Femur (tissue), 1 donor: Measurements from ENCODE around the gene GRM5.

Experiments used
- DNase-seq: peaks from one replicate; pipeline ENCODE4 v3.0.0-alpha.2; 2017

Gene GRM5

DNA sequence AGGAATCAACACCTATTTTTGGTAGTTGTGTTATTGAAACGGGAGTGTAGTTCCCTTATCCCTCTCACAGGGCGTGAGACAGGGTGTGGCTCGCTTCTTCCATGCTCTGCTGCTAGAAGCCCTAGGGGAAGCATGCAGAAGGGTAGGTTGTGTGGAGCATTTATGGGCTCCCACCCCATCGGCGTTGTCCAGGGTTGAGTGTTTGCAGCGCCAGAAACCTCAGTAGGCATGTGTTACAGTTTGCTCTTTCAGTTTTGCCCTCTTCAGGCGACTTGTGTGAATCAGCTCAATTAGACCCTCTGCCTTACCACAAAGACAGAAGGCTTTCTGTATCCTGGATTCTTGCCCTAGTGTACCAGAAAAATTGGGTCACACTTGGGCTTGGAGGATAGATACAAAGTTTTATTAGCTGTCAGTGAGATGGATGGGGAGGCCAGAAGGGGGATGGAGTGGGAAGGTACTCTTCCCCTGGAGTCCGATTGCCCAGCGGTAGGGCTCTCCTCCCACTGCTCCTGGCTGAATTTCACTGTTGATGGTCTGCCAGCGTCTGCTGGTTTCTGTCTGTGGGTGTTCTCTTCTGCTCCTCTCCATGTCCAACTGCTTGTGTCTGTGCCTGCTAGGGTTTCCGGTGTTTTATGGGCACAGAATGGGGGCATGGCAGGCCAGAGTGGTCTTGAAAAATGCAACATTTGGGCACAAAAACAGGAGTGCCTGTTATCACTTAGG lies 369.9 kb downstream of the GRM5 start:
- peak; percentile 20 for DNase-seq

GRCh38 chr11:88692306-88693086 lies 373.3 kb downstream of the GRM5 start:
- no peak for DNase-seq

GRCh38 chr11:88689548-88690240 lies 376.1 kb downstream of the GRM5 start:
- DNase-seq = no peak

- no peak for DNase-seq
Measured at GRCh38 chr11:88683024-88683423, 382.8 kb downstream of the GRM5 start.

- DNase-seq = no peak
Measured at GRCh38 chr11:88680806-88681205, 385.0 kb downstream of the GRM5 start.

- no peak for DNase-seq
Measured at GRCh38 chr11:88666364-88666763, 399.4 kb downstream of the GRM5 start.

- no peak for DNase-seq
Measured at GRCh38 chr11:88657076-88657738, 408.6 kb downstream of the GRM5 start.

DNA sequence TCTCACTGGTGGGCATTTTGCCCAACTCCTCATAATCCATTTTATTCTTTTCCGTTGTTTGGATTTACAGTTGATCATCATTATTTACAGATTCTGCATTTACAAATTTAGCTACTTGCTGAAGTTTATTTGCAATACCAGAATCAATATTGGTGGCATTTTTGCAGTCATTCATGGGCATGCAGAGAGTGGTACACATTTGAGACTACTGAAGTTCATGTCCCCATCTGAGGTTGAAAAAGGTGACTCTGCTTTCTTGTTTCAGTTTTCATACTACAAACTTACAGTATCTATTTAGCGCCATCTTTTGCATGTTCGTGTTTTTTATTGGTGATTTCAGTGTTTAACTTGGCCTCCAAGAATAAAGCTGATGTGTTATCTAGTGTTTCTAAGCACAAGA lies 409.5 kb downstream of the GRM5 start:
- DNase-seq = no peak

GRCh38 chr11:88655656-88656055 lies 410.1 kb downstream of the GRM5 start:
- DNase-seq = no peak

GRCh38 chr11:88655196-88655595 lies 410.6 kb downstream of the GRM5 start:
- no peak for DNase-seq

DNA sequence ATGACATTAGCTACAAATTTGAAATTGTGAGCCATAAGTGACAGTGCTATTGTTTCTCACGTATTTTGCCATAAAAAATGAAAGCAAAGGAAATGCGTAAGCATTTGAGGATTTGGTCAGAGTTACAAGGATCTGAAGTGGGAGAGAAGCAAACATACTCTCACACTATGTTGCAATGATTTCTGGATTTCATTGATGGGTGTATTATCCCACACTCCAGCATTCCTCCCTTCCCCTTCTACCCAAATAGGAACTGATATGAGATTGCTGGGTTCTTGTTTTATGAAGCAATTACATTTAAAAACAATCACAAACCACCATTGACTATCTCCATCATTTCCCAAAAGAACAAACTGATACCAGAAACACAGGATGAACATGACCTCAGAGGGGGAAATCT lies 414.2 kb downstream of the GRM5 start:
- DNase-seq = no peak

DNA sequence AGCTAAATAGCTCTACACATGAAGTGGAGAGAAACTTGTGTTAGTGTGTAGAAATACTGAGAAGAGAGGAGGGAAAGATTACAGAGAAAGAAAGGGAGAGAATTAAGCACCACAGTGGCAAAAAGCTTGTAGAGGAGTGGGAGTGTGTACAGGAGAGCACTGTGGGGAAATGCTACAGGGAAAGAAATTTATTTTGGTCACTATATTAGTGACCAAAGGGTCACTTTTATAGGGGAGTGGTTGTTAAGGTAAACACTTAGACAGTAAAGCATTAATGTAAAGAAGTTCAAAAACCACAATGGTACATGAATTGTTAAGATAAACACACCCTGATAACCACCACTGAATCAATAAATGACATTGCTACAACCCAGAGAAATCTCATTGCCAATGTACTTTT lies 421.1 kb downstream of the GRM5 start:
- no peak for DNase-seq

DNA sequence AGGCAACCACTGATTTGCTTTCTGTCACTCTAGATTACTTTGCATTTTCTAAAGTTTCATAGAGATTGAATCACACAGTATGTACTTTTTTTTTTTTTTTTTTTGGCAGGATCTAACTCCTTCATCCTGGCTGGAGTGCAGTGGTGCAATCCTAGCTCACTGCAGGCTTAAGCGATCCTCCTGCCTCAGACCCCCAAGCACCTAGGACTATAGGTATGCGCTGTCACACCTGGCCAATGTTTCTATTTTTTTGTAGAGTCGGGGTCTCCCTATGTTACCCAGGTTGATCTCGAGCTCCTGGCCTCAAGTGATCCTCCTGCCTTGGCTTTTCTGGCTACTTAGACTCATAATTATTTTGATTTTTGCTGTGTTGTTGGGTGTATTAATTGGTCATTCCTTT lies 433.6 kb downstream of the GRM5 start:
- no peak for DNase-seq

GRCh38 chr11:88631497-88631896 lies 434.3 kb downstream of the GRM5 start:
- DNase-seq = no peak

DNA sequence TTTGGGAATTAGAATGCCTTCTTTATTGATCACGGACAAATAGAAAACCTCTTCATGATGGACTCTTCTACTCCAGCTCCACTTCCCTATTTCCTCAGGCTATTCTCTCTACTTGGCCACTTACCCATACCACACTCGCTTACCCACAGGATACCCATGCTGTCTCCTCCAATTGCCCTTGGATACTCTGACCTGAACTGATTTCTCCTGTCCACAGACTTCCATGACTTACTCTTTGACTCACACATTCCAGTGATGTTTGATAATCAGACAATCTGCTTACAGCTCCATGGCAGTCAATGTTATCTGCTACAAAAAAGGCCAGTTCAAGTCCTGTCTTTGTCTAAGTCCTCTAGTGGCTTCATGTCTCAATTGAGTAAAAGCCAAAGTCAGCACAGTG lies 436.3 kb downstream of the GRM5 start:
- DNase-seq = no peak

DNA sequence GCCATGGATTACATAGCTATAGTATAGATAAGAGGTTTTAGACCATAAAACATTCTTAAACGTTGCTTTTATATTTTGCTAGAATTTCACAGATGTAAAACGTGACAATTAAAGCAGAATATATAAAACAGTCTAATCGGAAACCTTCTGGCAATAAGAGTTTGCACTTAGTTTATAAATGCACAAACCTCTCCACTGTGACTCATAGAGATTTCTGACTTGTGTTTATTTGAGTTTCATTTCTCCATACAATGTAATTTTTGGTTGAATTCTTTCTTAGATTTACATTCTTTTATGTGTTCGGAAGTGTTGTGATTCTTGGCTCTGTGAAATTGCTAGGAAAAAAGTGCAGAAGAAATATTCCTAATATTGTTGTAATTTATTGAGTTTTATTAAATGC lies 439.6 kb downstream of the GRM5 start:
- DNase-seq = no peak

- no peak for DNase-seq
Measured at GRCh38 chr11:88623531-88623930, 442.3 kb downstream of the GRM5 start.

- DNase-seq = no peak
Measured at GRCh38 chr11:88620568-88621130, 445.1 kb downstream of the GRM5 start.

- no peak for DNase-seq
Measured at GRCh38 chr11:88619656-88620385, 446.0 kb downstream of the GRM5 start.

DNA sequence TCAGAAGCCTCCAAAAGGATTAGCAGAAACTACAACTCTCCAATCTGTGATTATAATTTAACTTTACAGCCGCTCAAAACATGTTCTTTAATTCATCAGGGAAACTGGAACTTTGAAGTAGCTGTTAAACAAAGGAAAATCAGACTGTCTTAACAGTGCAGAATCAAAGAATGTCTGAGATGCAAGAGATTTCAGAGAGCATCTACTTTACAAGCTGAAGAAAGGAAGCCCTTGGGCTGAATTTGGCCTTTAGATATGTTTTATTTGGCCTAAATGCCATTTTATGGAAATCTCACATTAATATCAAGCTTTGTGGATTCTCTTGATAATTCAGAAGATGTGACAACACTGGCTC lies 446.7 kb downstream of the GRM5 start:
- DNase-seq = no peak

DNA sequence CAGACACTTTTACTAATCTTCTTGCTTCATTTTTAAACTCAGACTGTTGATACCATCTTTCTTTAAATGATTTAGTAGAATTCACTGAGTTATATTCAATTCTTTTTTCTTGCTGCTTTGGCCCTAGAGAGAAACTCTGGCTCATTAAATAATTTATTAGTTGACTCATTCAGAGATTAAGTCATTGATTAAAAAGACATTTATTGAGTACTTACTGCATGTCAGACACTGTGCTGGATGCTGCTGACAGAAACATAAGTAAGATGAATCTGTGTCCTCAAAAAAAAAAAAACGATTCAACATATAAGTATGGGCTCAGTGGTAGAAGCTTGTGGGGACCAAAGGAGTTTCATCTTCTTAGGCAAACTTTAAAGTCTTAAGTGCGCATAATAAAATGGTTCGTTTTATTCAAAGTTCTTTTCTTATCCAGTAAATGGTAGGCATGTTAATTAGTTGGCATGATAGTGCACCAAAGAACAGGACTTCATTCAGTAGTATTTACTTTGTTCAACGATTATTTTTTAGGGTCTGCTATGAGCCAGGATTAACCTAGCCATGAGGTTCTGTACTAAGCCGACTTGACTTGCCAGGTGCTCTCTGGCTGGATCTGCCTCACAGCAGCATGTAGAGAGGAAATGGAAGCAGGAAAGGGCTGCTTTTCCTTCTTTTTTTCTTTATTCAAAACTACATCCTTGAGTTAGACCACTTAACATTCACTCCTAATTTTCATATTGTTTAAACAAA lies 447.3 kb downstream of the GRM5 start:
- DNase-seq = no peak

- DNase-seq = no peak
Measured at GRCh38 chr11:88617226-88617625, 448.6 kb downstream of the GRM5 start.
